Activated CD8-positive, alpha-beta memory T cell treated with anti-CD3 and anti-CD28 coated beads, Interleukin-2, amount 50 U/mL, for 1 hour (primary cell): ENCODE data around the gene UPF3B.
A peak's percentile ranks its signal among the peaks of the same experiment; 100 is the strongest.
"Not testable (repeated sequence)": the region's sequence is repeated elsewhere in the genome, so short reads cannot be mapped to it uniquely, and the experiment has no call there.

Experiments used
- DNase-seq: peaks from one replicate; pipeline ENCODE4 v3.0.0-alpha.2; 2020; ENCODE audit errors: extremely low read depth

UPF3B gene

DNA sequence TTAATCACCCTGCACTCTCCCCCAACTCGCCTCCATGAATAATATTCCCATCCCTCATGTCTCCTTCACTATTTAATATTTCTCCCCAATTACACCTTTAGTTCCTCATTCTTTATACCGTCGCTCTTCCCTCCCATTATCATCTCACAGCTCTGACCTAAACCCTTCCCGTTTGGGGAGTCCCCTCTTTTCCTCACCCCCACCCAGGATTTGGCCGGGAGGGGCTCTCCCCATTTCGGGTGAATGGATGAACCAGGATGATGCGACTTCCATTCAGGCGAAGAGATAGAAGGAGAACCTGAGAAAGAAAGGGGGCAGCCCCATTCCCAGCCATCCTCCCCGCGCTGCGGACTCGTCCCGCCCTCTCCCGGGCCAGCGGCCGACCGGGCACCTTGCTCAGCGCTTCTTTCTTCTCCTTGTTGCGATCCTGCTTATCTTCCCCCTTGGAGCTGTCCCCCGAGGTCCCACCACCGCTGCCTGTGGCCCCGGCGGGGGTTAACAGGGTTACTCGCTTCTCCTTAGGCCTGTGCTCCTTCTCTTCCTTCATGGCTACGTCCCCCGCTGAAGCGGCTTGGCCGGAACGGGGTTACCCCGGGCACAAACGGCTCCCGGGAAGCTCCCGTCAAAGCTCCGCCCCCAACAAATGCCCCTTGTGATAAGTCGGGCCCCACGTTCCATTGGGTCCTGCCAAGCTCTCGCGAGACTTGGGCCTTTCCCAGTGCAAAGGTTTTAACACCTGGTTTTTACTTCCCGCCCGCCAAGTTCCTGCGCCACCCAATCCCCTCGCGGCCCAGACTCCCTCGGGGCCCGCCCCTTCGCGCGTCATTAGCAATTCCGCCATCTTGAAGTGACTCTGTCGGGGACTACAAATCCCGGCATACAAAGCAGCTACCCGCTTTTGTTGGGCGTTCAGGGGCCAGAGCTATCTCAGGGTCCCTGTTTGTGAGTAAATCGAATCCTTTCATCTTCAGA lies at the start of gene UPF3B:
Gene UPF3B, minus strand, starts transcription at position 582 of the 972 bp plus-strand sequence. Its CDS starts 35 bp downstream, at position 547.
- peak; percentile 86 for DNase-seq

GRCh38 chrX:119900976-119901375 lies 48.2 kb upstream of the UPF3B start:
- no peak for DNase-seq

DNA sequence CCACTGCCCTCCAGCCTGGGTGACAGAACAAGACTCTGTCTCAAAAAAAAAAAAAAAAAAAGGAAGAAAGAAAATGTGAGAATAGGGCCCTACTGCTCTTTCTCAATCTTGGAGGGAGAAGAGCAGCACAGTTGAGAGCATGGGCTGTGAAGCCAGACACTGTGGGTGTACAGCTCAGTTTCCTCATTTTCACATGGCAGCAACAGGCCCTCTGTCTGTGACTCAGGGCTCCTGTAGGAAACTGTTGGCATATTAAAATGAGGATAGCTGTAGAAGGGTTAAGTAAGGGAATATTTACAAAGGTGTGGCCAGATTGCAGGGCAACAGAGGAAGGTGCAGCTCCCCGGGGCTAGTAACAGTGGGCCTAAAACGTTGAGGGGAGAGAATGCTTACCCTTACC lies 46.4 kb upstream of the UPF3B start:
- DNase-seq, result no peak

DNA sequence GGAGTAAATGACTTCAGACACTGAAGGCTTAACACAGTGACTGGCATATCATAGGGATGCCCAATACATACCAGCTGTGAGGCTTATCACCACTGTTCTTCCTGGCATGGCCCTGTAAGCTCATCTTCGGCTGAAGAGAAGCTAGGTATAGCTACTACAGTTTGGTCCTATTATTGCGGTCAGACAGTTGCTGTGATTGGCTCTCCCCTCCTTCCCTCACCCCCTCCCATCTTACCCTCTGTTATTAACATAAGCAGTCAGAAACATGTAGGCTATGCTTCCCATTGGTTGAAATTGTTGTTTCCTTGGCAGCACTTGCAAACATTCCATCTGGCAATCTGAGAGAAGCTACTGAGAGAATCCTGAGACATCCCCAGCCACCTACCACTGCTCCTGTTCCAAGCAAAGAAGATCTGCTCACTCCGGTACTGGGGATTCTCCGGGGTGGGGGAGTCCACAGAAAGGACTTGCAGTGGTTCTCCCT lies 43.1 kb upstream of the UPF3B start, which contains the start of gene AKAP14:
Gene AKAP14, plus strand, starts transcription at position 51 of the 484 bp plus-strand sequence. CDS start 7,331 bp downstream, outside the sequence.
- DNase-seq, result no peak

DNA sequence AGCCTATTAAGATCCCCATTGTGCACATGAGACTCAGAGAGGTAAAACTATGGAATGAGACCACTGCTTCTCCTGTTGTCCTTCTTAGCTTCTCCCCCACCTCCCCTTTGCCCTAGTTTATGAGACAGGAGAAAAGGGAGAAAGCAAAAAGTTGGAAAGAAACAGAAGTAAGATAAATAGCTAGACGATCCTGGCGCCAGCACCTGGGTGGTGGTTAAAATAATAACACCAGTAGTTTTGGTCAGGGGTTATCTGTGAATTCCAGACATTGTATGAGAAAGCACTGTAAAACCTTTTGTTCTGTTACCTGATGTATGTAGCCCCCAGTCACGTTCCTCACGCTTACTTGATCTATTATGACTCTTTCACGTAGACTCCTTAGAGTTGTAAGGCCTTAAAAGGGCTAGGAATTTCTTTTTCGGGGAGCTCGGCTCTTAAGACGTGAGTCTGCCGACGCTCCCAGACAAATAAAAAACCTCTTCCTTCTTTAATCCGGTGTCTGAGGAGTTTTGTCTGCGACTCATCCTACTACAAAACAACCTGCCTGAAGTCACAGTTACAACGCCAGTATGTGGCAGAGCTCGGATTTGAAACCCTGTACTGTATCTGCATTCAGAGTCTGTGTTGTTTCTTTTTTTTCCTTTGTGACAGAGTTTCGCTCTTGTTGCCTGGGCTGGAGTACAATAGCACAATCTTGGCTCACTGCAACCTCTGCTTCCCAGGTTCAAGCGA lies 39.4 kb upstream of the UPF3B start:
- DNase-seq, result not testable (repeated sequence)

GRCh38 chrX:119890626-119891025 lies 37.9 kb upstream of the UPF3B start:
- DNase-seq, result not testable (repeated sequence)

GRCh38 chrX:119887721-119888425 lies 35.1 kb upstream of the UPF3B start:
- no peak for DNase-seq

GRCh38 chrX:119885554-119886428 lies 33.0 kb upstream of the UPF3B start:
- no peak for DNase-seq

- DNase-seq, result no peak
Measured at GRCh38 chrX:119880552-119881437, 28.0 kb upstream of the UPF3B start.

GRCh38 chrX:119880076-119880475 lies 27.3 kb upstream of the UPF3B start:
- DNase-seq, result no peak

DNA sequence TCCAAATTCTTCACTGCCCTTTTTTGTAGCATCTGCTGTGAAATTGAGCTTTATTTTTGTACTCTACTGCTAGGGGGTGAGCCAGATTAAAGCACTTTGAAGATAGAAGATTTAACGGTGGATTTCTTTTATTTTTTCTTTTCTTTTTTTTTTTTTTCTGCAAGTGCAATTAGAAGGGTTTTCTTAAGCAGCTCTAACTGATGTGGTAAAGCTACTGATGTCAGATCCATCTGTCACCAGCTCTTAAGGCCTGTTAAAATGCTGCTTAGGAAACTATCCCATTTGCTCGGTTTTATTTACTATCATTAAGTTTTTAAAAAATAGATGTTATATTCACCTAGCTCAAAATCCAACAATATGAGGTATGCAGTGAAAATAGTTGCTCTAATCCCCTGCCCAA lies 26.0 kb upstream of the UPF3B start:
- DNase-seq, result no peak

DNA sequence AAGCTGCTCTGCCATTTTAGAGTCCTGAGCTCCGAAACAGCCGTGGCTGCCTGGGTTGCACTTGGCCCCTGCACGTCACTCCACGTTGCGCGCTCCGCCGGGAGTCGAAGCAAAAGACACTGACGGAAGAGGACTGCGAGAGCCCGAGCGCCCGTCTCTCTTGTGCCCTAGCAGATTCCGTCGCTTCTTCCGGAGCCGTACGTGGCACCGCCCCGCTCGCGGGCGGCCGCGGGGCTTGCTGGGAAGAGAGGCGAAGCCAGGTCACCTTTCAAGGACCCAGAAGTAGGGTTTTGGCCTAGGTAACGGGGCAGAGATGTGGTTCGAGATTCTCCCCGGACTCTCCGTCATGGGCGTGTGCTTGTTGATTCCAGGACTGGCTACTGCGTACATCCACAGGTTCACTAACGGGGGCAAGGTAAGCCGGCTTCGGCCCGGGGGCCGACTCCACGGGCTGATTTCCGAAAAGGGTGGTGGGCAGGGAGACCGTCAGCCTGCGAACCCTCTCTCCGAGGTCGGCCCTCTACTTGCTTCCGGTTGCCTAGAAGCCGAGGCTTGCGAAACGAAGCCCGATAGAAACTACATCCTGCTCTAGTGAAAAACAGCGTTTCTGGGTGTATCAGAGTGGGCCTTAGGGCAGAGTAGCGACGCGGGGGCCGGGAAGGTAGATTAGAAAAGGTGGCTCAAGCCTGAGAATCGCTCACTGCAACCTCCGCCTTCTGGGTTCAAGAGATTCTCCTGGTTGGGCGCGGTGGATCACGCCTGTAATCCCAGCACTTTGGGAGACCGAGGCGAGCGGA lies 19.0 kb upstream of the UPF3B start, which contains the start of the genes NDUFA1 and RNF113A:
Gene NDUFA1, plus strand, starts transcription at position 234 of the 797 bp plus-strand sequence. Its CDS starts 80 bp downstream, at position 314.
Gene RNF113A, minus strand, starts transcription at position 135 of the 797 bp plus-strand sequence. Its CDS starts 120 bp downstream, at position 15.
- DNase-seq, result peak; percentile 39

GRCh38 chrX:119871245-119871598 lies 18.5 kb upstream of the UPF3B start:
- no peak for DNase-seq

DNA sequence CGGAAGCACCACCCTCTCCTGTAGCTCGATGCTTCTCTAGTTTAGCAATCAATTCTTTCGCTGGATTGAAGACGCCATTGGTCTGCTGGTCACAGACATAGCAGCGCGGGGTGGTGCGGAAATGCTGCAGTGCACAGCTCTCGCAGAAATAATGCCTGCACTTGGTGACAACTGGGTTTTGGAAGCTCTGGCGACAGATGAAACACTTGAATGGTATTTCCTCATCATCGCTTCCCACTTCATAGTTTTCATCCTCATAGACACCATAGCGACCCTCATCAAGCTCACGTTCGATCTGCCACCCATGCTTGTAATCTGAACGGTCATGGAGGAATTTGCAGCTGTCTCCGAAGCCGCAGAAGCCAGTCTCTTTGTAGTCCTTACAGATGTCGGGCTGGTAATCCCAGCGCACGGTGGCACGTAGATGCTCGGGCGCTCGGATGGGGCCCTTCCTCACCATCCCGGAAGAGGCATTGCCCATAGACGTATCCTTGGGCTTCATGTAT lies 17.9 kb upstream of the UPF3B start:
- no peak for DNase-seq

GRCh38 chrX:119853444-119853843 lies 681 bp upstream of the UPF3B start:
- DNase-seq, result no peak

DNA sequence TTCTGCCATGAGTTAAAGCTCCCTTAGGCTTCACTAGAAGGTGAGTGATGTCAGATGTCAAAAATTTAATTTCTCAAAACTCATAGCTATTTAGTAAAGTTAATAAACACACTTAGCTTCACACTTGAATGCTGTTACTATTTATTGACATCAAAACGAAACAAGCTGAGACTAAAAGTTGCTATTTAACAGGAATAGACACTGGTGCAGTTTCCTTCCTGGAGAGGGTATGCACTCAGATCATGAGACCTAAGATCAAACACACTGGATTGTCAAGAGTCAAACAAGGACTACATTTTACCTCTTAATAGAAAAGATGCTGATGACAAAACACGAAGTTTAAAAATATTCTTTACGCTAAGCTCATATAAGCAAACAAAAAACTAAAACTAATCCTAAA lies 18.9 kb downstream of the UPF3B start:
- no peak for DNase-seq

DNA sequence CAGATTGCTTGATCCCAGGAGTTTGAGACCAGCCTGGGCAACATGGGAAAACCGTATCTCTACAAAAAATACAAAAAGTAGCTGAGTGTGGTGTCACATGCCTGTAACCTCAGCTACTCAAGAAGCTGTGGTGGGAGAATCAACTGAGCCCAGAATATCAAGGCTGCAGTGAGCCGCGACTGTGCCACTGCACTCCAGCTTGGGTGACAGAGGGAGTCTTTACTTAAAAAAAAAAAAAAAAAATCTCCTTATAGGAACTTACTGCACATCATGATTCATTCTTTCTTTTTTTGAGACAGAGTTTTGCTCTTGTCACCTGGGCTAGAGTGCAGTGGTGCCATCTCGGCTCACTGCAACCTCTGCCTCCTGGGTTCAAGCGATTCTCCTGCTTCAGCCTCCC lies 24.3 kb downstream of the UPF3B start:
- no peak for DNase-seq

- no peak for DNase-seq
Measured at GRCh38 chrX:119826399-119826959, 26.3 kb downstream of the UPF3B start.
